K562 (cell line): ENCODE results near the gene TRAF1. TPM values are rescaled to one million over a fixed set of nuclear protein-coding genes. Genes with fewer than 3 reads are reported as not detected.

ENCODE experiments used
- CTCF ChIP-seq, 3 experiments: IDR thresholded peaks in 2 of 3; conservative IDR thresholded peaks in 1 of 3; 2 replicates each; pipeline ENCODE4 v1.5.1; 2011 to 2012; ENCODE audit warnings: low read length in 3 of 3, mild to moderate bottlenecking in 3 of 3, control low read depth in 2 of 3, improper control_type of control experiment in 1 of 3, inconsistent platforms in 1 of 3, low read depth in 1 of 3, mixed read lengths in 1 of 3, moderate library complexity in 1 of 3; ENCODE audit not compliant: insufficient read depth in 2 of 3
- CXXC5 ChIP-seq: fragments of 250-450 bp; sonication (Bioruptor Pico); IDR thresholded peaks from 2 replicates; pipeline ENCODE4 v1.8.0; 2022; ENCODE audit warnings: inconsistent platforms, mild to moderate bottlenecking, moderate library complexity
- MYC ChIP-seq, 2 experiments: fragments of 250-450 bp in 1 of 2; sonication (Bioruptor Pico) in 1 of 2; IDR thresholded peaks; 2 replicates each; pipeline versions ENCODE4 v1.5.1 to v1.6.1; 2012 to 2021; ENCODE audit warnings: low read depth in 2 of 2, borderline replicate concordance in 1 of 2, improper control_type of control experiment in 1 of 2, low read length in 1 of 2, mild to moderate bottlenecking in 1 of 2, moderate library complexity in 1 of 2
- XRCC3 ChIP-seq: fragments of 450-650 bp; IDR thresholded peaks from 2 replicates; pipeline ENCODE4 v1.6.1; 2017; ENCODE audit warnings: mild to moderate bottlenecking, moderate library complexity
- ZNF79 ChIP-seq: fragments of 250-450 bp; sonication (Bioruptor Pico); IDR thresholded peaks from 2 replicates; pipeline ENCODE4 v1.4.0; 2020; ENCODE audit warnings: low read depth, mild to moderate bottlenecking, moderate library complexity
- polyA plus RNA-seq, 8 experiments: library from polyadenylated mRNA; depleted of rRNA in 4 of 8; stranded (reverse) in 5 of 8; unstranded in 3 of 8; fragments of >200 nt; fragmentation: Nextera tagmentation in 2 of 8; fragmentation: Illumina TruSeq in 1 of 8; extraction: Ambion mirVana in 2 of 8; extraction: Trizol in 1 of 8; gene quantifications; 2 replicates each; pipeline versions ENCODE4 v1.2.1 to v1.2.3, GENCODE V29; 2011 to 2014; ENCODE audit warnings: inconsistent platforms in 1 of 8, missing spikeins in 1 of 8
- total RNA-seq, 7 experiments: library from RNA; depleted of rRNA in 6 of 7; stranded (reverse); fragments of >200 nt in 6 of 7; fragmentation: Illumina TruSeq in 2 of 7; extraction: Trizol in 2 of 7; gene quantifications; 2 replicates each; pipeline versions ENCODE4 v1.2.1 to v1.2.3, GENCODE V29; 2011 to 2021; ENCODE audit warnings: low replicate concordance in 1 of 7
- TF ChIP-seq, protein P1 (sequence below): IDR thresholded peaks from 3 replicates; pipeline ENCODE4 v1.6.1; 2011; ENCODE audit warnings: borderline replicate concordance, mild to moderate bottlenecking, moderate library complexity; ENCODE audit not compliant: insufficient read length; ENCODE audit errors: extremely low read depth

Gene TRAF1
- total and polyA plus RNA-seq, 9 of the 15 experiments (the other 6 are each of a cell fraction or from before 2014, with no cell fraction given) = 0.01 to 1.1 (median 0.04) TPM; not detected in 2

DNA sequence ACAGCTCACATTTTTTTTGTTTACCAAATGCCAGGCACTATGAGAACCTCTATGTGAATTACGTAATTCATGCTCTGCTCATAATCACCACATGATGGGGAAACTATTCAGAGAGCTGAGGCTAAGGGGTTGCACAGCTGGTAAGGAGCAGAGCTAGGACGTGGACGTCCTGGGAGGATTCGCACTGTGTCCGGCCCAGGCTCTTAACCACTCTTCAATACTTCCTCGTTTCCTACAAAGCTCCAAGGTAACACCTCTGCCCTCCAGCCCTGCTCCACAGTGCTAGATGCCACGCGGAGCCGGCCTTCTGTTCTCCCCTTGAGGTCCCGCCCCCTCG is 58.3 kb downstream of the TRAF1 start (continued):
- TF ChIP-seq, protein P1, sequence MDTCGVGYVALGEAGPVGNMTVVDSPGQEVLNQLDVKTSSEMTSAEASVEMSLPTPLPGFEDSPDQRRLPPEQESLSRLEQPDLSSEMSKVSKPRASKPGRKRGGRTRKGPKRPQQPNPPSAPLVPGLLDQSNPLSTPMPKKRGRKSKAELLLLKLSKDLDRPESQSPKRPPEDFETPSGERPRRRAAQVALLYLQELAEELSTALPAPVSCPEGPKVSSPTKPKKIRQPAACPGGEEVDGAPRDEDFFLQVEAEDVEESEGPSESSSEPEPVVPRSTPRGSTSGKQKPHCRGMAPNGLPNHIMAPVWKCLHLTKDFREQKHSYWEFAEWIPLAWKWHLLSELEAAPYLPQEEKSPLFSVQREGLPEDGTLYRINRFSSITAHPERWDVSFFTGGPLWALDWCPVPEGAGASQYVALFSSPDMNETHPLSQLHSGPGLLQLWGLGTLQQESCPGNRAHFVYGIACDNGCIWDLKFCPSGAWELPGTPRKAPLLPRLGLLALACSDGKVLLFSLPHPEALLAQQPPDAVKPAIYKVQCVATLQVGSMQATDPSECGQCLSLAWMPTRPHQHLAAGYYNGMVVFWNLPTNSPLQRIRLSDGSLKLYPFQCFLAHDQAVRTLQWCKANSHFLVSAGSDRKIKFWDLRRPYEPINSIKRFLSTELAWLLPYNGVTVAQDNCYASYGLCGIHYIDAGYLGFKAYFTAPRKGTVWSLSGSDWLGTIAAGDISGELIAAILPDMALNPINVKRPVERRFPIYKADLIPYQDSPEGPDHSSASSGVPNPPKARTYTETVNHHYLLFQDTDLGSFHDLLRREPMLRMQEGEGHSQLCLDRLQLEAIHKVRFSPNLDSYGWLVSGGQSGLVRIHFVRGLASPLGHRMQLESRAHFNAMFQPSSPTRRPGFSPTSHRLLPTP = no peak
- TF ChIP-seq CXXC5 (CRISPR knock-in tag) (no peak), MYC (IDR thresholded peaks at IDR 0.05; ENCODE audit: low read depth, low read length) (peak; percentile 12; the same call in 1 of the 2 replicates), MYC (CRISPR knock-in tag; IDR thresholded peaks at IDR 0.05; ENCODE audit: borderline replicate concordance, low read depth) (no peak), CTCF (IDR thresholded peaks at IDR 0.05 in 2 of 3, conservative IDR thresholded peaks at IDR 0.05 in 1 of 3; ENCODE audit: insufficient read depth in 2 of 3, low read depth in 1 of 3, low read length in 3 of 3) (0 out of 6 replicates have a peak, but pooled peaks of 1 of the 3 experiments have one; percentile 17), ZNF79 (CRISPR knock-in tag) (no peak), XRCC3 (no peak)
- TF ChIP-seq, all 486 proteins: peak for 9
